GM21528 (cell line): Measurements from ENCODE around the gene TMEM179.

Source experiments
- ATAC-seq: cut with Tn5 transposase; IDR thresholded peaks from one replicate; pipeline ENCODE4 v1.9.1; 2021; ENCODE audit warnings: mild to moderate bottlenecking, moderate library complexity; ENCODE audit not compliant: unreplicated experiment, low FRiP score

TMEM179 gene

GRCh38 chr14:104574978-104575583, 29.5 kb downstream of the TMEM179 start:
- ATAC-seq = no peak

- ATAC-seq = no peak
Observed at GRCh38 chr14:104574536-104574935, 30.0 kb downstream of the TMEM179 start.

- no peak for ATAC-seq
Observed at GRCh38 chr14:104573930-104574329, 30.6 kb downstream of the TMEM179 start.

GRCh38 chr14:104572668-104573067, 31.9 kb downstream of the TMEM179 start:
- no peak for ATAC-seq

- ATAC-seq = no peak
Observed at GRCh38 chr14:104572024-104572626, 32.4 kb downstream of the TMEM179 start.

GRCh38 chr14:104571246-104571645, 33.3 kb downstream of the TMEM179 start:
- no peak for ATAC-seq

- no peak for ATAC-seq
Observed at GRCh38 chr14:104569435-104569834, 35.1 kb downstream of the TMEM179 start.

GRCh38 chr14:104568620-104569019, 36.0 kb downstream of the TMEM179 start:
- no peak for ATAC-seq

- no peak for ATAC-seq
Observed at GRCh38 chr14:104567957-104568225, 36.7 kb downstream of the TMEM179 start.

GRCh38 chr14:104567141-104567956, 37.2 kb downstream of the TMEM179 start:
- ATAC-seq = no peak

- no peak for ATAC-seq
Observed at GRCh38 chr14:104564744-104565679, 39.6 kb downstream of the TMEM179 start.

- no peak for ATAC-seq
Observed at GRCh38 chr14:104563742-104564615, 40.6 kb downstream of the TMEM179 start.

GRCh38 chr14:104563191-104563741, 41.3 kb downstream of the TMEM179 start:
- ATAC-seq = no peak

GRCh38 chr14:104562606-104563005, 42.0 kb downstream of the TMEM179 start:
- ATAC-seq = no peak

- no peak for ATAC-seq
Observed at GRCh38 chr14:104561632-104562495, 42.7 kb downstream of the TMEM179 start.

GRCh38 chr14:104561124-104561557, 43.4 kb downstream of the TMEM179 start:
- no peak for ATAC-seq

- ATAC-seq = no peak
Observed at GRCh38 chr14:104560586-104560945, 44.0 kb downstream of the TMEM179 start.

- ATAC-seq = no peak
Observed at GRCh38 chr14:104559804-104560585, 44.6 kb downstream of the TMEM179 start.
